Nucleus accumbens (tissue), 56 donors: Measurements from ENCODE around the gene NRN1.

Source experiments
- DNase-seq, 56 donors: peaks; one replicate each; lab custom pipeline; 2025; lab: John Stamatoyannopoulos, UW

Gene NRN1

GRCh38 chr6:6002848-6003620 is 3.7 kb downstream of the NRN1 start:
- no peak for DNase-seq

- DNase-seq: no peak
Observed at GRCh38 chr6:6002005-6002847, 4.5 kb downstream of the NRN1 start.

- DNase-seq: no peak
Observed at GRCh38 chr6:6001443-6001842, 5.3 kb downstream of the NRN1 start.

- DNase-seq: no peak
Observed at GRCh38 chr6:5999688-6000608, 6.8 kb downstream of the NRN1 start.

GRCh38 chr6:5998711-5999687 is 7.7 kb downstream of the NRN1 start:
- DNase-seq: no peak

- DNase-seq: no peak
Observed at GRCh38 chr6:5998236-5998635, 8.5 kb downstream of the NRN1 start.

GRCh38 chr6:5997420-5997987 is 9.2 kb downstream of the NRN1 start:
- no peak for DNase-seq

- DNase-seq: no peak
Observed at GRCh38 chr6:5996714-5997419, 9.9 kb downstream of the NRN1 start.

- peak in 1 of 56 donors; percentile 7 for DNase-seq
Observed at GRCh38 chr6:5995949-5996713, 10.6 kb downstream of the NRN1 start.

- DNase-seq: no peak
Observed at GRCh38 chr6:5995658-5995948, 11.1 kb downstream of the NRN1 start.

GRCh38 chr6:5994999-5995657 is 11.6 kb downstream of the NRN1 start:
- no peak for DNase-seq

- DNase-seq: no peak
Observed at GRCh38 chr6:5994234-5994998, 12.3 kb downstream of the NRN1 start.

- DNase-seq: no peak
Observed at GRCh38 chr6:5992551-5993225, 14.0 kb downstream of the NRN1 start.

GRCh38 chr6:5990786-5991185 is 15.9 kb downstream of the NRN1 start:
- no peak for DNase-seq

- peak in 1 of 56 donors; percentile 11 for DNase-seq
Observed at GRCh38 chr6:5989141-5989723, 17.5 kb downstream of the NRN1 start.

- no peak for DNase-seq
Observed at GRCh38 chr6:5986861-5987260, 19.9 kb downstream of the NRN1 start.
